ENCODE data around the gene ZP1.

The ZP1 gene

GRCh38 chr11:60862171-60862570 lies 5.2 kb upstream of the ZP1 start:
- Histone ChIP-seq H3K36me3 (replicated peaks) (no peaks in the 10 kb centered on the region), H3K4me3 (ENCODE audit: low read depth, low read length) (no peak overlapping the region), H3K27ac (no peak overlapping the region), H3K27me3 (replicated peaks) (no peaks in the 10 kb centered on the region)
- no peak for TF ChIP-seq CTCF (IDR thresholded peaks at IDR 0.05; ENCODE audit: low read depth, low read length, missing control alignments)
- DNase-seq, result no peak
- in situ Hi-C loops (cut with HindIII; ENCODE audit: low pct_ligation_motif_present, low sequenced_read_pairs), result no loop called here

- Histone ChIP-seq H3K27ac (no peak overlapping the region), H3K4me3 (ENCODE audit: low read depth, low read length) (no peak overlapping the region), H3K36me3 (replicated peaks) (no peaks in the 10 kb centered on the region), H3K27me3 (replicated peaks) (no peaks in the 10 kb centered on the region)
- TF ChIP-seq CTCF (IDR thresholded peaks at IDR 0.05; ENCODE audit: low read depth, low read length, missing control alignments), result no peak
- in situ Hi-C loops (cut with HindIII; ENCODE audit: low pct_ligation_motif_present, low sequenced_read_pairs), result no loop called here
- DNase-seq, result no peak
These were observed 3.5 kb upstream of the ZP1 start for GRCh38 chr11:60863550-60864521.

GRCh38 chr11:60864856-60865513 lies 2.4 kb upstream of the ZP1 start:
- Histone ChIP-seq H3K27me3 (replicated peaks) (no peaks in the 10 kb centered on the region), H3K27ac (no peak overlapping the region), H3K36me3 (replicated peaks) (no peaks in the 10 kb centered on the region), H3K4me3 (ENCODE audit: low read depth, low read length) (no peak overlapping the region)
- no peak for DNase-seq
- in situ Hi-C loops (cut with HindIII; ENCODE audit: low pct_ligation_motif_present, low sequenced_read_pairs), result no loop called here
- TF ChIP-seq CTCF (IDR thresholded peaks at IDR 0.05; ENCODE audit: low read depth, low read length, missing control alignments), result no peak

GRCh38 chr11:60867871-60868681 lies 734 bp downstream of the ZP1 start:
- Histone ChIP-seq H3K27ac (no peak overlapping the region), H3K4me3 (ENCODE audit: low read depth, low read length) (no peak overlapping the region), H3K27me3 (replicated peaks) (no peaks in the 10 kb centered on the region), H3K36me3 (replicated peaks) (no peaks in the 10 kb centered on the region)
- no peak for TF ChIP-seq CTCF (IDR thresholded peaks at IDR 0.05; ENCODE audit: low read depth, low read length, missing control alignments)
- DNase-seq, result no peak
- in situ Hi-C loops (cut with HindIII; ENCODE audit: low pct_ligation_motif_present, low sequenced_read_pairs), result no loop called here

GRCh38 chr11:60868682-60869450 lies 1.5 kb downstream of the ZP1 start:
- Histone ChIP-seq H3K36me3 (replicated peaks) (no peaks in the 10 kb centered on the region), H3K27ac (no peak overlapping the region), H3K27me3 (replicated peaks) (no peaks in the 10 kb centered on the region), H3K4me3 (ENCODE audit: low read depth, low read length) (no peak overlapping the region)
- TF ChIP-seq CTCF (IDR thresholded peaks at IDR 0.05; ENCODE audit: low read depth, low read length, missing control alignments), result no peak
- in situ Hi-C loops (cut with HindIII; ENCODE audit: low pct_ligation_motif_present, low sequenced_read_pairs), result no loop called here
- DNase-seq, result no peak
